Nephron (organoid): ENCODE data around the gene AP2B1.

ENCODE experiments used
- H3K27ac Mint-ChIP-seq, 3 experiments: 2 replicates each; pipeline ENCODE4 v1.8.0; 2020; ENCODE audit warnings: mixed read lengths in 3 of 3, mild to moderate bottlenecking in 2 of 3, moderate library complexity in 1 of 3
- H3K27me3 Mint-ChIP-seq: 2 replicates; pipeline ENCODE4 v1.8.0; 2021; ENCODE audit warnings: low read depth, mild to moderate bottlenecking, moderate library complexity, mixed read lengths
- H3K36me3 Mint-ChIP-seq: 2 replicates; pipeline ENCODE4 v1.8.0; 2020; ENCODE audit warnings: low read depth, mixed read lengths
- H3K4me1 Mint-ChIP-seq: 2 replicates; pipeline ENCODE4 v1.8.0; 2020; ENCODE audit warnings: mixed read lengths
- H3K4me3 Mint-ChIP-seq, 3 experiments: 2 replicates each; pipeline ENCODE4 v1.8.0; 2020; ENCODE audit warnings: mild to moderate bottlenecking in 3 of 3, mixed read lengths in 3 of 3, moderate library complexity in 2 of 3
- H3K9me3 Mint-ChIP-seq: 2 replicates; pipeline ENCODE4 v1.8.0; 2020; ENCODE audit warnings: mixed read lengths
- TF ChIP-seq, protein P1 (sequence below), 3 experiments: fragments of 200-600 bp; sonication (generic); IDR thresholded peaks; one replicate each; pipeline ENCODE4 v1.5.0; 2021; ENCODE audit warnings: antibody characterized with exemption in 3 of 3; ENCODE audit not compliant: unreplicated experiment in 3 of 3

AP2B1 gene

DNA sequence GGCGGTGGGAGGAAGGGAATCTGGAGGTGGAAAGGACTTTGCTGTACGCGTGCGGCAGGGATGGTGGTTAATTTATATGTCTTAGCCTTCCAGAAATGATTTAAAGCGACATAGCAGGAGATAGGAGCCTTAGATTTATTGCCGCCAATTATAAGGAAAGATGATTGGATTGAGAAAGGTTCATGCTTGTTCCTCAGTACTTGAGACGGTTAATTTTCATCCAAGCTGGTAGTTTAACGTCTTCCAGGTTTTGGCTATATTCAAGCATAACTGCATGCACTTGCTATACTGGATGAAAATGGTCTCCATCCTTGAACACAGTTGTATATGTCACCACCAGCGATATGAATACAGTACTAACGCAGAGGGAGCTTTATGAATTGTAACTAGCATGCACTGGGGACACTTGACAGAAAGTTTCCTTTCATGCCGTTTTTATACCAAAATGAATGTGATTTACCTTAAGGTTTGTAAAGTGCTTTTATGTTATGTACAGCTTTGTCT, 8.1 kb upstream of the AP2B1 start:
- Mint-ChIP-seq H3K27me3 (no peaks in the 10 kb centered on the region), H3K9me3 (no peaks in the 10 kb centered on the region), H3K36me3 (peaks cover 9% of the 10 kb centered on the region), H3K27ac (peak overlapping the region; percentile 98 to 99 (median 99)), H3K4me1 (peaks cover 23% of the 10 kb centered on the region), H3K4me3 (peak overlapping the region; percentile 90 to 97 (median 95))
- TF ChIP-seq, protein P1, sequence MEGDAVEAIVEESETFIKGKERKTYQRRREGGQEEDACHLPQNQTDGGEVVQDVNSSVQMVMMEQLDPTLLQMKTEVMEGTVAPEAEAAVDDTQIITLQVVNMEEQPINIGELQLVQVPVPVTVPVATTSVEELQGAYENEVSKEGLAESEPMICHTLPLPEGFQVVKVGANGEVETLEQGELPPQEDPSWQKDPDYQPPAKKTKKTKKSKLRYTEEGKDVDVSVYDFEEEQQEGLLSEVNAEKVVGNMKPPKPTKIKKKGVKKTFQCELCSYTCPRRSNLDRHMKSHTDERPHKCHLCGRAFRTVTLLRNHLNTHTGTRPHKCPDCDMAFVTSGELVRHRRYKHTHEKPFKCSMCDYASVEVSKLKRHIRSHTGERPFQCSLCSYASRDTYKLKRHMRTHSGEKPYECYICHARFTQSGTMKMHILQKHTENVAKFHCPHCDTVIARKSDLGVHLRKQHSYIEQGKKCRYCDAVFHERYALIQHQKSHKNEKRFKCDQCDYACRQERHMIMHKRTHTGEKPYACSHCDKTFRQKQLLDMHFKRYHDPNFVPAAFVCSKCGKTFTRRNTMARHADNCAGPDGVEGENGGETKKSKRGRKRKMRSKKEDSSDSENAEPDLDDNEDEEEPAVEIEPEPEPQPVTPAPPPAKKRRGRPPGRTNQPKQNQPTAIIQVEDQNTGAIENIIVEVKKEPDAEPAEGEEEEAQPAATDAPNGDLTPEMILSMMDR (IDR thresholded peaks at IDR 0.05; ENCODE audit: unreplicated experiment in 3 of 3): no peak

DNA sequence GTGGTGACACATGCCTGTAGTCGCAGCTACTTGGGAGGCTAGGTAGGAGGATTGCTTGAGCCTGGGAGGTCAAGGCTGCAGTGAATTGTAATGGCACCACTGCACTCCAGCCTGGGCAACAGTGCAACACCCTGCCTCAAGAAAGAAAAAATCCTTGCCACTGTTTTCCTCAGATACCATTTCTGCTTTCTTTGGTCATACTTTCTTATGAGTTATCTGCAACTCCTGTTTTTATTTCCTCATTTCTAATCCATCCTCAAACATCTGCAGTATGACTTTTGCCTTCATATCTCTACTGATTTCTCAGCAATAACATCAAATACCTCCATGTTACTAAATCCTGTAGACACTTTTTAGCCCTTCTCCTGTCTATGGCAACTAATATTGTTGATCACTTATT, 3.1 kb upstream of the AP2B1 start:
- Mint-ChIP-seq H3K27ac (no peak overlapping the region), H3K9me3 (no peaks in the 10 kb centered on the region), H3K27me3 (peaks cover 4% of the 10 kb centered on the region), H3K4me1 (peaks cover 23% of the 10 kb centered on the region), H3K36me3 (no peaks in the 10 kb centered on the region), H3K4me3 (no peak overlapping the region)
- TF ChIP-seq, protein P1 (IDR thresholded peaks at IDR 0.05; ENCODE audit: unreplicated experiment in 3 of 3): no peak

DNA sequence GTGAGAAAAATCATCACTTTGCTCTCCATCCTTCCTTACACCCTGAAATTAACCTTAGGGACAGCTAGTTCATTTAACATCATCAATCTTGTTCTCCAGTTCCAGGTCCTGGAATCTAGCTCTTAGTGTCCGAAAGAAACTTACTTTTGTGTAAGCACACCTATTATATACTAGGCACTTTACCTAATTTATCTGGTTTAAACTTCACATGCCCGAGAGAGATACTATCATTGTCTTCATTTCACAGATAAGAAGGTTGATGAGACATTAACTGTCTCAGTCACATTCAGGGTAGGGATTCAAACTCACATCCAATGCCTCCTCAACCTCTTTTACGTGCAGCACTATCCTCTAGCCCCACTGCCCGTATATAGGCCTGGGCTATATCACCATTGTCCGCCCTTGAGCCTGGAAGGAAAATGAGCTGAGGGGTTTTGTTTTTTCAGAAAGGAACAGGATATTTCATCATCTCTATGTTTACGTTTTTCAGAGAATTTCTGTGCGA, 501 bp upstream of the AP2B1 start:
- H3K36me3 Mint-ChIP-seq: no peaks in the 10 kb centered on the region

GRCh38 chr17:35588196-35588920, 1.2 kb downstream of the AP2B1 start:
- H3K27me3 Mint-ChIP-seq: peaks cover 4% of the 10 kb centered on the region
- H3K27ac Mint-ChIP-seq: peak overlapping the region; percentile 42 to 97 (median 87)
- TF ChIP-seq, protein P1 (IDR thresholded peaks at IDR 0.05; ENCODE audit: unreplicated experiment in 3 of 3): no peak
- H3K36me3 Mint-ChIP-seq: no peaks in the 10 kb centered on the region
- peaks cover 35% of the 10 kb centered on the region for H3K4me1 Mint-ChIP-seq
- H3K9me3 Mint-ChIP-seq: no peaks in the 10 kb centered on the region
- peak overlapping the region; percentile 92 to 96 (median 95) for H3K4me3 Mint-ChIP-seq

More for the DNA sequence above, 501 bp upstream of the AP2B1 start:
- Mint-ChIP-seq H3K4me1 (peaks cover 35% of the 10 kb centered on the region), H3K27ac (peak overlapping the region; percentile 87 to 97 (median 96)), H3K9me3 (no peaks in the 10 kb centered on the region), H3K4me3 (peak overlapping the region; percentile 92 to 96 (median 95)), H3K27me3 (peaks cover 4% of the 10 kb centered on the region)
- TF ChIP-seq, protein P1 (IDR thresholded peaks at IDR 0.05; ENCODE audit: unreplicated experiment in 3 of 3): no peak

- TF ChIP-seq, protein P1 (IDR thresholded peaks at IDR 0.05; ENCODE audit: unreplicated experiment in 3 of 3): no peak
- H3K4me1 Mint-ChIP-seq: no peaks in the 10 kb centered on the region
- no peaks in the 10 kb centered on the region for H3K9me3 Mint-ChIP-seq
- H3K36me3 Mint-ChIP-seq: peaks cover 51% of the 10 kb centered on the region
- no peak overlapping the region for H3K27ac Mint-ChIP-seq
- H3K4me3 Mint-ChIP-seq: no peak overlapping the region
- no peaks in the 10 kb centered on the region for H3K27me3 Mint-ChIP-seq
These were observed 8.9 kb downstream of the AP2B1 start for GRCh38 chr17:35596072-35596471.
